AG04449 (cell line): ENCODE measurements around the gene NAB2.

Experiments used
- CTCF ChIA-PET: fragments of 350-600 bp; formaldehyde crosslinking; extraction: SDS; loops from one replicate; lab custom pipeline; 2021; ENCODE audit warnings: antibody characterized with exemption; lab: Yijun Ruan, JAX
- POLR2A ChIA-PET: fragments of 400-600, 350-600 bp; formaldehyde crosslinking; extraction: SDS; loops from one replicate; lab custom pipeline; 2020; ENCODE audit warnings: antibody characterized with exemption, inconsistent platforms; lab: Yijun Ruan, JAX
- DNase-seq: peaks from one replicate; pipeline ENCODE4 v3.0.0-alpha.2; 2010; ENCODE audit warnings: low read depth, low spot score
- H3K4me3 ChIP-seq: 2 replicates; pipeline ENCODE4 v1.5.1; 2011; ENCODE audit warnings: low read depth, mild to moderate bottlenecking, control low read depth, low read length
- TF ChIP-seq, protein P1 (sequence below): IDR thresholded peaks from one replicate; pipeline ENCODE4 v1.5.1; 2011; ENCODE audit warnings: mild to moderate bottlenecking, moderate library complexity, low read length, control low read depth, inconsistent platforms; ENCODE audit not compliant: insufficient read depth; ENCODE audit errors: missing control alignments

The NAB2 gene

DNA sequence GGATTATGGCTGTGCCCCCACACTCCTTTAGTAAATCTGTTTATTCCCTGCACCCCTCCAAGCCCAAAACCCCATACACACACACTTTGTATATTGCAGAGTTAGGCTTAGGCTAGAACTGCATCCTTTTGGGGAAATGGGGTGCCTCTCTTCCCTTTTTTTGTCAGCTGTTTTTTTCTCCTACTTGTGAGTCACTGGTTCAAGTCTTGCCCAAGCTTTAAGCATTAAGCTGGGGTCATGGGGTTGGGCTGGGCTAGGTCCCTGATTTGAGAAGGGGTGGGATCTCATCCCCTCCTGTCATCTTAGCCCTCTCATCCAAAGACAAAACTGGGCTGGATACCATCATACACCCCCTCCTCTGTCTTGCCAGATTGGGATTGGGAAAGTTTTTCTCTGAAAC lies 41.0 kb downstream of the NAB2 start:
- CTCF ChIA-PET = interaction anchor here (0.6 to 24.7 kb wide), 9 partner anchors 7 to 113 kb away, joined by 3 to 874 read pairs (median 6); partner anchors contain the start of gene STAT6

DNA sequence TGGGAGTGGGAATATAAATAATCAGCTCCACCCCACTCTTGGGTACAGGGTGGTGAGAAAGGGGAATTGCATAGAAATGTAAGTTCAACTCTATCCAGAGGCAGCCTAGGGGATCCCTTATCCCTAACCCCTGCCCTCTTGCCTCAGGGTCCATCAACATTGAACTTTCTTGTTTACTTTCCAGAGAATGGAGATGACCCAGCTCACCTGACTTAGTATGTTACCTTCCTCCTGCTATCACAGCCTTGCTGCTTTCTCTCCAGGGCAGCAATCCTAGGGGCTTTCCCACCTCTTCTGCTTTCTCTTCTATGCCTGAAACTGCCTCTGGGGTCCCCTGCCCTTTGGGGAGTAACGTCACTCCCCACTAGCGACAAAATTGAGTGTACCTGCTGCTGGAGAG lies 42.0 kb downstream of the NAB2 start:
- no peak for DNase-seq
- ChIA-PET POLR2A (interaction anchor here (0.6 to 1.7 kb wide), 4 partner anchors 18 to 44 kb away, joined by 3 to 9 read pairs (median 4); partner anchors contain the start of gene STAT6), CTCF (interaction anchor here (0.8 to 24.7 kb wide), 8 partner anchors 8 to 112 kb away, joined by 3 to 874 read pairs (median 12); partner anchors contain the start of gene STAT6)
- TF ChIP-seq, protein P1, sequence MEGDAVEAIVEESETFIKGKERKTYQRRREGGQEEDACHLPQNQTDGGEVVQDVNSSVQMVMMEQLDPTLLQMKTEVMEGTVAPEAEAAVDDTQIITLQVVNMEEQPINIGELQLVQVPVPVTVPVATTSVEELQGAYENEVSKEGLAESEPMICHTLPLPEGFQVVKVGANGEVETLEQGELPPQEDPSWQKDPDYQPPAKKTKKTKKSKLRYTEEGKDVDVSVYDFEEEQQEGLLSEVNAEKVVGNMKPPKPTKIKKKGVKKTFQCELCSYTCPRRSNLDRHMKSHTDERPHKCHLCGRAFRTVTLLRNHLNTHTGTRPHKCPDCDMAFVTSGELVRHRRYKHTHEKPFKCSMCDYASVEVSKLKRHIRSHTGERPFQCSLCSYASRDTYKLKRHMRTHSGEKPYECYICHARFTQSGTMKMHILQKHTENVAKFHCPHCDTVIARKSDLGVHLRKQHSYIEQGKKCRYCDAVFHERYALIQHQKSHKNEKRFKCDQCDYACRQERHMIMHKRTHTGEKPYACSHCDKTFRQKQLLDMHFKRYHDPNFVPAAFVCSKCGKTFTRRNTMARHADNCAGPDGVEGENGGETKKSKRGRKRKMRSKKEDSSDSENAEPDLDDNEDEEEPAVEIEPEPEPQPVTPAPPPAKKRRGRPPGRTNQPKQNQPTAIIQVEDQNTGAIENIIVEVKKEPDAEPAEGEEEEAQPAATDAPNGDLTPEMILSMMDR = no peak
- peak overlapping the region; percentile 87 for H3K4me3 ChIP-seq

More for the DNA sequence above, 41.0 kb downstream of the NAB2 start:
- H3K4me3 ChIP-seq = peak overlapping the region; percentile 87
- POLR2A ChIA-PET = interaction anchor here (0.5 to 1.7 kb wide), 6 partner anchors 13 to 42 kb away, joined by 3 to 9 read pairs (median 4); no protein-coding TSS in a partner anchor
- TF ChIP-seq, protein P1 = no peak
- DNase-seq = no peak

DNA sequence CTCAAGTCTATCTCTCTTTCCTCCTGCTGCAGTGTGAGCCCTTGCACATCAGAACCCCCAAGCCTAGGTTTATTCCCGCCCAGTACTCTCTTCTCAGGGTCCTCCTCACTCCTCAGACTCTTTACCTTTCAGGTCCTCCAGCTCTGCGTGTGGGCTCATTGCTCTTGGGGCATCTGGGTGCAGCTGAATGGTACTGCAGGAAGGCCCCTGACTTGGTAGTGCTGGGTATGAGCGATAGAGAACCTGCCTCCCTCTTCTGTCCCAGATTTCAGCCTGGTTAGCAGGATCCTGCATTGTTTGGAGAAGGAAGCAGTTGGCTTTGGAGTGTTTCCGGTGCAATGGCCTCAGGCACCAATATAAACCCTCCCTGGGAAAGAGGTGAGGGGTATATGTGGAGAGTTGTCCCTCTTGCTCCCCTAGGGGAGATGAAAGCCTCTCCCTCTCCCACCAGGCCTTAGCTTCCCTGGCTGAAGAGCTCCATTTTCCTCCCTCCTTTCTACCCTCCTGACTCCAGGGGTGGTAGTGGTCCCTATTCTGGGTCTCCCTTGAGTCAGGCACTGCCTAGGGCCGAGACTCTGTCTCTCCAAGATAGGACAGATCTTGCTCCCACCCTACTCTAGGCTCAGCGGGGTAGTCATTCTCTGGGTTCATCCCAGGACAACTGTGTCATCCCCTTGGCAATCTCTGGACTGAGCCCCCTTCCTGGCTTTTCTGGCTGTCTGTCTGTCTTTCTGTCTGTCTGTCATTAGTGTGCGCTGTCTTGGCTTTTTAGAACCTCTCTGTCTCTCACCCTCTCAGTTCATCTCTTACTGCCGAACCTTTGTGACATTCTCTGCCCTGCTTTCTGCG lies 43.2 kb downstream of the NAB2 start:
- ChIA-PET POLR2A (interaction anchor here (0.9 to 1.9 kb wide), 6 partner anchors 15 to 107 kb away, joined by 3 to 13 read pairs (median 4); partner anchors contain the start of genes LRP1-AS, NAB2 and SHMT2), CTCF (interaction anchor here (1.0 to 24.7 kb wide), 8 partner anchors 9 to 82 kb away, joined by 3 to 874 read pairs (median 10); partner anchors contain the start of genes LRP1-AS and STAT6)
- no peak for DNase-seq
- H3K4me3 ChIP-seq = peak overlapping the region; percentile 87
- TF ChIP-seq, protein P1 = no peak

DNA sequence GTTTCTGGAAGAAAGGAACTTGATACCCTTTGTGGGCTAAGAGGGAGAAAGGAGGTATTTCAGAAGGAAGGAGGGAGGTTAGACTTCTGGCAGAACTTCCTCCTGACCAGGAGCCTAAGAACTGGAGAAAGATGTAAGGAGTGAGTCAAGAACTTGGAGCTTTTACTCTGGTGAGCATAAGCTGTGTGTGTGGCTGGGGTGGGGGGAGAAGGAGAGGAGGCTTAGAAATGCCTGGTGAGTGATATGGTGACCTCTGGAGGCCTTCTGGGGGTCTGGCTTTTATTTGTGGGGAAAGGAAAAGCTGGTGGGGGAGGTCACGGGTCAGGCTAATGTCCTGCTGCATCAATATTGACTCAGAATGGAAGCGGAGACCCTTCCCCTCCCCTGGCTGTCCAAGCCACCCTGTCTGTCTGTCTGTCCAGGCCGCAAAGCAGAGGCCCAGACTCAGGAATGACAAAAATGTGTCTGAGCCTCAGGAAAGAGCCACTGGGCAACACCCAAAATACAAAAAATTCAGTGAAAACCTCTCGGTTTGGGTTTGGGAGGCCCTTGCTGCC lies 44.2 kb downstream of the NAB2 start:
- H3K4me3 ChIP-seq = peak overlapping the region; percentile 87
- POLR2A ChIA-PET = interaction anchor here (0.7 to 1.9 kb wide), 10 partner anchors 9 to 106 kb away, joined by 3 to 13 read pairs (median 4); partner anchors contain the start of genes LRP1-AS, NAB2 and SHMT2
- TF ChIP-seq, protein P1 = no peak
- no peak for DNase-seq
- CTCF ChIA-PET = interaction anchor here (0.8 to 24.7 kb wide), 5 partner anchors 10 to 106 kb away, joined by 3 to 874 read pairs (median 16); partner anchors contain the start of gene LRP1-AS

DNA sequence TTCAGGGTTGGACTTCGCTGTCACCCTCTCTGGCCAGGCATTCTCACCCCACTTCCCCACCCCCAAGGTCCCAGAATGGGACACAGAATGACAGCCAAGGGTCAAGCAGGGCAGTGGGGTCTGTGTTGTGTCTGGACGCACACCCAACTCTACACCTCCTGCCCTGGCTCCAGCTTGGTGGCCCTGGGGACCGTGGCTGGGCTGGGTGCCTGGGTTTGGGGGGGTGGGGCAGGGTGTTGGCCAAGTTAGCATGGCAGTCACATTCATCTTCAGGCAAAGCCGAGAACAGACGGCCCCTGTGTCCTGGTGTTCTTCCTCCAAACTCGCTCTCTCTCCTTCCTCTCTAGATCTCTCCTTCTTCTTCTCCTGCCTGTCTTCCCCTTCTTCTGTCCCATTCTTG lies 45.0 kb downstream of the NAB2 start:
- ChIA-PET POLR2A (interaction anchor here (1.0 to 1.5 kb wide), 3 partner anchors 15 to 96 kb away, joined by 5 read pairs; partner anchors contain the start of gene SHMT2), CTCF (interaction anchor here (3.9 to 24.7 kb wide), 4 partner anchors 11 to 45 kb away, joined by 14 to 874 read pairs (median 28); partner anchors contain the start of gene LRP1-AS)
- H3K4me3 ChIP-seq = peak overlapping the region; percentile 30
- DNase-seq = no peak
- TF ChIP-seq, protein P1 = no peak
